ENCODE results near the gene FOXRED2.

- TF ChIP-seq CTCF (IDR thresholded peaks at IDR 0.05; ENCODE audit: low read length) (no peak), EZH2 (IDR thresholded peaks at IDR 0.05; ENCODE audit: borderline replicate concordance, low read length) (no peak)
Measured at GRCh38 chr22:36528341-36528740, 21.5 kb upstream of the FOXRED2 start.

Data from OCI-LY1 (cell line).